Stimulated activated CD8-positive, alpha-beta memory T cell treated with anti-CD3 and anti-CD28 coated beads, Interleukin-7, amount 100 ng/mL, for 48 hours (primary cell): Measurements from ENCODE around the gene UGT1A5.

ENCODE experiments used
- DNase-seq, 2 donors: peaks; one replicate each; pipeline ENCODE4 v3.0.0-alpha.2; 2020; ENCODE audit warnings: low read depth in 1 of 2; ENCODE audit errors: extremely low read depth in 1 of 2

UGT1A5 gene

GRCh38 chr2:233822101-233822771 lies 109.5 kb downstream of the UGT1A5 start:
- DNase-seq: no peak
